ENCODE results near the gene NALCN.
A peak's percentile ranks its signal among the peaks of the same experiment; 100 is the strongest.

The NALCN gene

GRCh38 chr13:101416181-101417042, at the start of gene NALCN:
TSS of gene NALCN (minus strand) at chr13:101416508. CDS start at chr13:101399126, 17,382 bp downstream.
- peaks cover 4% of the 10 kb centered on the region for H3K4me1 Mint-ChIP-seq (ENCODE audit: low read depth)
- H3K9me3 Mint-ChIP-seq, result no peaks in the 10 kb centered on the region
- no peak within 1 kb of the TSS for H3K27ac Mint-ChIP-seq
- peak within 1 kb of the TSS; percentile 27 for H3K4me3 Mint-ChIP-seq
- no peak for DNase-seq
- H3K27me3 Mint-ChIP-seq, result peaks cover 49% of the 10 kb centered on the region
- no peaks in the 10 kb centered on the region for H3K36me3 Mint-ChIP-seq (ENCODE audit: low read depth)

- Mint-ChIP-seq H3K4me1 (ENCODE audit: low read depth) (no peaks in the 10 kb centered on the region), H3K27me3 (peaks cover 9% of the 10 kb centered on the region), H3K27ac (no peak overlapping the region), H3K9me3 (no peaks in the 10 kb centered on the region), H3K4me3 (no peak overlapping the region), H3K36me3 (ENCODE audit: low read depth) (no peaks in the 10 kb centered on the region)
- DNase-seq, result no peak
These were observed 49.6 kb upstream of the NALCN start for GRCh38 chr13:101465877-101466276.

GRCh38 chr13:101457176-101457575, 40.9 kb upstream of the NALCN start:
- Mint-ChIP-seq H3K36me3 (ENCODE audit: low read depth) (no peaks in the 10 kb centered on the region), H3K27me3 (peaks cover 34% of the 10 kb centered on the region), H3K9me3 (no peaks in the 10 kb centered on the region), H3K4me3 (no peak overlapping the region), H3K4me1 (ENCODE audit: low read depth) (peaks cover 6% of the 10 kb centered on the region), H3K27ac (no peak overlapping the region)
- no peak for DNase-seq

GRCh38 chr13:101455863-101456262, 39.6 kb upstream of the NALCN start:
- no peak overlapping the region for H3K4me3 Mint-ChIP-seq
- DNase-seq, result no peak
- no peaks in the 10 kb centered on the region for H3K36me3 Mint-ChIP-seq (ENCODE audit: low read depth)
- peaks cover 39% of the 10 kb centered on the region for H3K27me3 Mint-ChIP-seq
- H3K9me3 Mint-ChIP-seq, result no peaks in the 10 kb centered on the region
- H3K4me1 Mint-ChIP-seq (ENCODE audit: low read depth), result peaks cover 6% of the 10 kb centered on the region
- no peak overlapping the region for H3K27ac Mint-ChIP-seq

GRCh38 chr13:101454767-101455166, 38.5 kb upstream of the NALCN start:
- peaks cover 41% of the 10 kb centered on the region for H3K27me3 Mint-ChIP-seq
- DNase-seq, result no peak
- no peaks in the 10 kb centered on the region for H3K36me3 Mint-ChIP-seq (ENCODE audit: low read depth)
- H3K4me3 Mint-ChIP-seq, result no peak overlapping the region
- H3K4me1 Mint-ChIP-seq (ENCODE audit: low read depth), result peaks cover 6% of the 10 kb centered on the region
- no peaks in the 10 kb centered on the region for H3K9me3 Mint-ChIP-seq
- H3K27ac Mint-ChIP-seq, result no peak overlapping the region

GRCh38 chr13:101453784-101454201, 37.5 kb upstream of the NALCN start:
- Mint-ChIP-seq H3K27me3 (peaks cover 41% of the 10 kb centered on the region), H3K4me3 (no peak overlapping the region), H3K4me1 (ENCODE audit: low read depth) (peaks cover 6% of the 10 kb centered on the region), H3K36me3 (ENCODE audit: low read depth) (no peaks in the 10 kb centered on the region), H3K9me3 (no peaks in the 10 kb centered on the region), H3K27ac (no peak overlapping the region)
- DNase-seq, result no peak

- Mint-ChIP-seq H3K27me3 (peaks cover 41% of the 10 kb centered on the region), H3K27ac (no peak within 1 kb of the TSS), H3K4me3 (no peak within 1 kb of the TSS), H3K4me1 (ENCODE audit: low read depth) (peaks cover 6% of the 10 kb centered on the region), H3K36me3 (ENCODE audit: low read depth) (no peaks in the 10 kb centered on the region), H3K9me3 (no peaks in the 10 kb centered on the region)
- DNase-seq, result no peak
These were observed 36.5 kb upstream of the NALCN start, which contains the start of gene ITGBL1 for GRCh38 chr13:101452519-101453485. TSS of gene ITGBL1 (plus strand) at chr13:101452675. CDS start at chr13:101452834, 159 bp downstream.

- Mint-ChIP-seq H3K9me3 (no peaks in the 10 kb centered on the region), H3K36me3 (ENCODE audit: low read depth) (no peaks in the 10 kb centered on the region), H3K4me1 (ENCODE audit: low read depth) (peaks cover 6% of the 10 kb centered on the region), H3K4me3 (no peak overlapping the region), H3K27ac (no peak overlapping the region), H3K27me3 (peaks cover 41% of the 10 kb centered on the region)
- DNase-seq, result no peak
These were observed 35.3 kb upstream of the NALCN start for GRCh38 chr13:101451641-101452040.

- H3K4me1 Mint-ChIP-seq (ENCODE audit: low read depth), result peaks cover 6% of the 10 kb centered on the region
- no peak overlapping the region for H3K4me3 Mint-ChIP-seq
- no peak overlapping the region for H3K27ac Mint-ChIP-seq
- H3K9me3 Mint-ChIP-seq, result no peaks in the 10 kb centered on the region
- peaks cover 36% of the 10 kb centered on the region for H3K27me3 Mint-ChIP-seq
- H3K36me3 Mint-ChIP-seq (ENCODE audit: low read depth), result no peaks in the 10 kb centered on the region
- no peak for DNase-seq
These were observed 34.4 kb upstream of the NALCN start for GRCh38 chr13:101450749-101451130.

- H3K9me3 Mint-ChIP-seq, result no peaks in the 10 kb centered on the region
- no peak overlapping the region for H3K27ac Mint-ChIP-seq
- no peaks in the 10 kb centered on the region for H3K36me3 Mint-ChIP-seq (ENCODE audit: low read depth)
- H3K4me1 Mint-ChIP-seq (ENCODE audit: low read depth), result peaks cover 6% of the 10 kb centered on the region
- DNase-seq, result no peak
- no peak overlapping the region for H3K4me3 Mint-ChIP-seq
- H3K27me3 Mint-ChIP-seq, result peaks cover 34% of the 10 kb centered on the region
These were observed 33.8 kb upstream of the NALCN start for GRCh38 chr13:101449790-101450748.

GRCh38 chr13:101447852-101448251, 31.5 kb upstream of the NALCN start:
- Mint-ChIP-seq H3K27ac (no peak overlapping the region), H3K4me3 (no peak overlapping the region), H3K4me1 (ENCODE audit: low read depth) (no peaks in the 10 kb centered on the region), H3K36me3 (ENCODE audit: low read depth) (no peaks in the 10 kb centered on the region), H3K9me3 (no peaks in the 10 kb centered on the region), H3K27me3 (peaks cover 14% of the 10 kb centered on the region)
- no peak for DNase-seq

- Mint-ChIP-seq H3K4me1 (ENCODE audit: low read depth) (no peaks in the 10 kb centered on the region), H3K9me3 (no peaks in the 10 kb centered on the region), H3K27me3 (peaks cover 28% of the 10 kb centered on the region), H3K4me3 (no peak overlapping the region), H3K27ac (no peak overlapping the region), H3K36me3 (ENCODE audit: low read depth) (no peaks in the 10 kb centered on the region)
- DNase-seq, result no peak
These were observed 18.2 kb upstream of the NALCN start for GRCh38 chr13:101434486-101434885.

- Mint-ChIP-seq H3K9me3 (no peaks in the 10 kb centered on the region), H3K36me3 (ENCODE audit: low read depth) (no peaks in the 10 kb centered on the region), H3K4me1 (ENCODE audit: low read depth) (no peaks in the 10 kb centered on the region), H3K27me3 (peaks cover 27% of the 10 kb centered on the region), H3K27ac (no peak overlapping the region), H3K4me3 (no peak overlapping the region)
- no peak for DNase-seq
These were observed 17.6 kb upstream of the NALCN start for GRCh38 chr13:101433895-101434294.

GRCh38 chr13:101429733-101430132, 13.4 kb upstream of the NALCN start:
- no peaks in the 10 kb centered on the region for H3K36me3 Mint-ChIP-seq (ENCODE audit: low read depth)
- no peaks in the 10 kb centered on the region for H3K9me3 Mint-ChIP-seq
- H3K4me3 Mint-ChIP-seq, result no peak overlapping the region
- H3K4me1 Mint-ChIP-seq (ENCODE audit: low read depth), result no peaks in the 10 kb centered on the region
- no peak overlapping the region for H3K27ac Mint-ChIP-seq
- peaks cover 21% of the 10 kb centered on the region for H3K27me3 Mint-ChIP-seq
- DNase-seq, result no peak
